HG02759 (cell line): Measurements from ENCODE around the gene ZDHHC5.
"Not testable (repeated sequence)": the region's sequence is repeated elsewhere in the genome, so short reads cannot be mapped to it uniquely, and the experiment has no call there.

Experiments
- ATAC-seq: cut with Tn5 transposase; IDR thresholded peaks from one replicate; pipeline ENCODE4 v1.9.1; 2021; ENCODE audit warnings: mild to moderate bottlenecking, moderate library complexity; ENCODE audit not compliant: unreplicated experiment

ZDHHC5 gene

DNA sequence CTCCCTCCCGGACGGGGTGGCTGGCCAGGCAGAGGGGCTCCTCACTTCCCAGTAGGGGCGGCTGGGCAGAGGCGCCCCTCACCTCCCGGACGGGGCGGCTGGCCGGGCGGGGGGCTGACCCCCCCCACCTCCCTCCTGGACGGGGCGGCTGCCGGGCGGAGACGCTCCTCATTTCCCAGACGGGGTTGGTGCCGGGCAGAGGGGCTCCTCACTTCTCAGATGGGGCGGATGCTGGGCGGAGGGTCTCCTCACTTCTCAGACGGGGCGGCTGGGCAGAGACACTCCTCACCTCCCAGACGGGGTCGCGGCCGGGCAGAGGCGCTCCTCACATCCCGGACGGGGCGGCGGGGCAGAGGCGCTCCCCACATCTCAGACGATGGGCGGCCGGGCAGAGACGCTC is 48.8 kb downstream of the ZDHHC5 start:
- ATAC-seq: not testable (repeated sequence)

DNA sequence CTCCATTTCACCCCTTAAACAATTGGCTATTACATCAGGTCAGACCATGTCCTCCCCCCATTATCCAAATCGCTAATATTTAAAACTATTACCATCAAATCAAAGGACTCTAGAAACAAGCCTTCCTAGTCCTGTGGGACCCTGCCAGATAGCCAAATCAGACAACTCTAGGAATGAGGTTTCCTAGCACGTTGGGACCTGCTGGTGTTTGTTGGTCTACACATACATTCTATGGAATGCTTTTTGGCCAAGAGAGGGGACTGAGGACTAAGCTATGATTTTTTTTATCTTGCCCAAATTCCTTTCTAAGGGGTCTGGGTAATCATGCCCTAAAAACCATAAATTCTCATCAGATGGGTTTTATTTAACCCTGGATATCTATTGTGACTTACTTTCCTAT is 59.3 kb downstream of the ZDHHC5 start:
- no peak for ATAC-seq

DNA sequence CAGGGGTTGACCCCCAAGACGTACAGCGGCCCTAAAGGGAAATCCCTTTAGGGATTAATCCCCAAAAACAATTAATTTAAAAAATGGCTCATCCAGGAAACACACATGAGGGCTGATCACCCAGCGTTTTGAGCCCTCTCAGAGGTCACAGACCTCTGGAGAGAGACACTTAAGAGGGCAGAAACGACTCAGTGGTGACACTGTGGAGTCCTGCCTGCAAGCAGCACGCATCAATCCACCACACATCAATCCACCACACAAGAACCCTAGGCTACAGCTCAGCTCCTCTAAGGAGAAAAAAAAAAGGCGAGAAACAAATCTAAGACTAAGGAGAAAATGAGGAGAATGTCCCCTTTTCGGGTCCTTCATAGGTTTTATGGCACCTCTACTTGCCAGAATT is 60.9 kb downstream of the ZDHHC5 start:
- no peak for ATAC-seq

DNA sequence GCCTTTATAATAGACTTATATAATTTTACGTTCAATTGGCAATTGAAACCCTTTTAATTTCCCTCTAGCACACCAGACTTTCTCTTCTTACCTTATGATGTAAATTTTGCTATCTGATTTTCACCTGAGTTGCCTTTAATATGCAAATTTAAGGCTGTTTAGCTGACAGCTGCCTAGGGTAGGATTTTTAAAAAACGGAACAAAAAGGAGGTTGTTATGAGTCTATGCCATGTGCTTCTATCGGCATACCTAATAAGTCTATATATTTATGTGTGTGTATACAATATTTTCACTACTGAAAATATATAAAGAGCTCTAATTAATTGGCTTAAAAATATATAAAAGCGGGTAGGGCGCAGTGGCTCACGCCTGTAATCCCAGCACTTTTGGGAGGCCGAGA is 61.6 kb downstream of the ZDHHC5 start:
- ATAC-seq: no peak

DNA sequence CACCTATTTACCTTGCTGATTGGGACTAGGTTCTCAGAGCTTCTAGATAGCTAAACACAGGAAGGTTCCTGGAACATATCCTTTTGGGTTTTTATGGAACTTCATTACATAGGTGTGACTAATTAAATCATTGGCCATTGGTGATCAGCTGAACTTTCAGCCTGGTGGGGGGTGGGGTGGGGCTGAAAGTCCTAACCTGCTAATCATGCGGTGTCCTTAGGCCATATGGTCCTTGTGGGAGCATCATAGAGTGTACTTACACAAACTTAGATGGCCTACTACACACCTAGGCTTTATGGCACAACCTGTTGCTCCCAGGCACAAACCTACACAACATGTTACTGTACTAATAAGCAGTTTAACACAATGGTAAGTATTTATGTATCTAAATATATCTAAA is 64.7 kb downstream of the ZDHHC5 start:
- ATAC-seq: no peak

DNA sequence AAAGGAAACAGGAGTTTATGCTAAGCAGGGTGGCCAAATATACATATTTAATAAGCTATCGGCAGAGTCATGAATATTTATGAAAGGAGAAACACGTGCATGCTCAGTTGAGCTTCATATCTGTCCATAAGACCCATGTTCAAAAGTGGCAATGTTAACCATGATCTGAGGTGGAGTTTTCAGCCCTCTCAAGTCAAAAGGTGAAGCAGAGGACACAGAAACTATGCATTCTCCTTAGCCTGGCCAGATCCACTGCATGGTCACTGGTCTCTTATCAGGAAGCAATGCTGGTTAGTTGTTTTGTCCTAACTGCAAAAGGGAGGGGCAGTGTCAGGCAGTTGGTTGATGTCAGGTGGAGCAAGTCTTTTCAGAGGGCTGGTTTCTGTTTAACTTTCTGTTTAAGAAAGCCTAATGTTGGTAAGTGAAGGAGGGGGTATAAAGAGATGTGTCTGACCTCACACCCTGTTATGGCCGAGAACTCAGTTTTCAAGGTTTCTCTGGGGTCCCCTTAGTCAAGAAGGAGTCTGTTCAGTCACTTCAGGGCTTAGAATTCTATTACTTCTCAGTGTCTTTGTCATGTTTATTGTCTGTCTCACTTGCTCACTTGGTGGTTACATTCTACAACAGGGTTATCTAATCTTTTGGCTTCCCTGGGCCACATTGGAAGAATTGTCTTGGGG is 67.8 kb downstream of the ZDHHC5 start:
- ATAC-seq: no peak

DNA sequence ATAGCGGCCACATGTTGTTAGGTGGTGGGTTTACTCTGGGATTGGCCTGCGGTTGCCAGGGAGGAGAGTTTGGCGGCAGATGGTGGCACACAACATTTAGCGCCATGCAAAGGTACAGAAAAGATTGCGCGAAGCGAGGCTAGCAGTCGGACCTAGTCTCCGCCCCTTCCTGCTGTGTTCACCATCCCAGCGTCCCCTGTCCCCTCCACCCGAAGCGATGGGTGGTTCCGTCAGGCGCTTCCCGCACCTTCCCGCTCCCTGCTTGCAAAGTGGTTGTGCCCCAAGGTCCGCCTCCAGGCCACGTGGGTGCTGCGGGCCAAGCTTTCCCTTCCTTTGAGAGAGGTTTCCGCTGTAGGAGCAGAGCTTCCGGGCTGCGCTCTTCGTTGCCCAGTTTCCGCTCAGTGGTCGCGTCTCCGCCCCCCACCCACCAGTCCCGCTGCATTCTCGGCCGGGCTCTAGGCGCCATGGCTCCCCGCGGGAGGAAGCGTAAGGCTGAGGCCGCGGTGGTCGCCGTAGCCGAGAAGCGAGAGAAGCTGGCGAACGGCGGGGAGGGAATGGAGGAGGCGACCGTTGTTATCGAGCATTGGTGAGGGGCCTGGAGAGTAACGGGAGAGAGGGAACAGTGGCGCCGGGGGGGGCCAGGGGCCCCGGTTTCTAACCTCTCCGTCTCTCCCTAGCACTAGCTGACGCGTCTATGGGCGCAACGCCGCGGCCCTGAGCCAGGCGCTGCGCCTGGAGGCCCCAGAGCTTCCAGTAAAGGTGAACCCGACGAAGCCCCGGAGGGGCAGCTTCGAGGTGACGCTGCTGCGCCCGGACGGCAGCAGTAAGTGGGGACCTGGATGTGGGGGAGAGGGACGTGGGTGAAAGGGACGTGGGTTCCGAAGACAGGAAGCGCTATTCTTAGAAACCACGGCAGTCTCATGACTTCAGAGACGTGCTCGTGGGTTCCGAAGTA is 73.5 kb downstream of the ZDHHC5 start, which contains the start of gene SELENOH:
SELENOH (plus strand) TSS at position 360 of the 955 bp plus-strand sequence; CDS start at position 465, 105 bp downstream.
- ATAC-seq: peak; percentile 90

DNA sequence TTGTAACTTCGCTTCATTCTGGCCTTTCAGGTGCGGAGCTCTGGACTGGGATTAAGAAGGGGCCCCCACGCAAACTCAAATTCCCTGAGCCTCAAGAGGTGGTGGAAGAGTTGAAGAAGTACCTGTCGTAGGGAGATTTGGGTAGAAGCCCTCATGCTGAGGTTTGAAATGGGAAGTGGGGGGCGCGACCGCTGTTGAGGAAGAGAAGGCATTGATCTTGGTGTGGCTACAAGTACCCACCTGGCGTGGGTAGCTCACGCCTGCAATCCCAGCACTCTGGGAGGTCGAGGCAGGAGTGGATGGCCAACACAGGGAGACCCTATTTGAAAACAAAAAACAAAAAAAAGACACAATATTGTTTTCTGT is 74.2 kb downstream of the ZDHHC5 start:
- ATAC-seq: no peak

DNA sequence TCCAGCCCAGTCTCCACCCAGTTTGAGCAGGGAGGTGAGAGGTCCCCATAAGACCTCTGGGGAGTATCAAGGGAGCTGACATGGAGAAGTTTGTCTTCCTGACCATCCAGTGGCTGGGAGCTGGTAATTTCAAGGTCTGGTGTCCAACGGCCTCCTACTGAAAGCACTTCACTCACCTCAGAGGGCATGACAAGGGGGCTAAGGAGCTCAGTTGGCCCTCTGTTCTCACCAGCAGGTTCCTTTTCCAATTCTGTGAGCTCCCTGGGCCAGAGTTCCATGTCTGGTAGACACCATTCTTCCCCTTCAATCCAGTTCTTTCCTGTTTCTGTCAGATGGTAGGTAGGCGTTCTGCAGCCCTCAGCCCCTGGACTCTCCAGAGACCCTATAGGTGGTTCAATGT is 76.4 kb downstream of the ZDHHC5 start:
- no peak for ATAC-seq

DNA sequence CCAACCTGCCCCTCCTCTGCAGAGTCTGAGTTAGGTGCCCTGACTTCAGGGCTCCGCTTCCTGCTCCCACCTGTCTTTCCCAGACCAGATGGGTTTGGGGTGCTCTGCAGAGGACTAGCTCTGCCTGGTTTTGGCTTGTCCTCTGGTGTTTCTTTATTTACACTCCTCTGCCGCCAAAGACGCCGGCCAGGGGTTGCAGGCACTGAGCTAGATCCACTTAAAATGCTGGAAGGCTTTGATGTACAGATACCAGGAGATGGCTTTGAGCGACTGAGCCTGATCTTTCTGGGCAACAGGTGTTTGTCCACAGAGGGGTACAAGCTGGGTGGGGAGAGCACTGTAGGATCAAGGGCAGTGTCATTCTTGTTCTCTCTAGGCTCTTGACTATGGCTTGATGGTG is 77.3 kb downstream of the ZDHHC5 start:
- no peak for ATAC-seq

DNA sequence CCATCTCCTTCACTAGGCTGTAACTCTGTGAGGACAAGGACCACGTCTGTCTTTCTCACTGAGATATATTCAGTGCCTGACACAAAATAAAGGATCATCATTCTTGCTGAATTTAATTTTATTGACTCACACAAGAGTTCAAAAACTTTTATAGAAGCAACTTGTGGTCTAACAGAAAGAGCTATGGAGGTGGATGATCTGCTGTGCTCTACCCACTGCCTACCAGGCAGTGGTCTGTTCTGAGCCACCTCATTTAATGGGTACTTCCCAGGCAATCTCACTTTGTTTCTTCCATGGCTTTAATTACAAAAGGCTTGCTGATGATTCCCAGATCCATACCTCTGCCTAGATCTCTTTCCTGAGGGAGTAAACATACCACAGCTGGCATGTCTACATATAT is 79.0 kb downstream of the ZDHHC5 start:
- ATAC-seq: no peak
